Peyer's patch (tissue), 4 donors: Measurements from ENCODE around the gene ATG10. TPM values are rescaled to one million over a fixed set of nuclear protein-coding genes. Genes with fewer than 3 reads are reported as not detected.
"Not testable (repeated sequence)": the region's sequence is repeated elsewhere in the genome, so short reads cannot be mapped to it uniquely, and the experiment has no call there.

Experiments
- DNase-seq, 3 donors: peaks; one replicate each; pipeline ENCODE4 v3.0.0-alpha.2; 2017 to 2019
- H3K27ac ChIP-seq, 4 donors: fragments of 200-600 bp; sonication (generic); one replicate each; pipeline ENCODE4 v1.5.1; 2016 to 2019
- H3K27me3 ChIP-seq, 2 donors: fragments of 200-600 bp; sonication (generic); one replicate each; pipeline ENCODE4 v1.5.1; 2019
- H3K36me3 ChIP-seq, 3 donors: fragments of 200-600 bp; sonication (generic); one replicate each; pipeline ENCODE4 v1.5.1; 2016 to 2019
- H3K4me1 ChIP-seq, 4 donors: fragments of 200-600 bp; sonication (generic); one replicate each; pipeline ENCODE4 v1.5.1; 2016 to 2019
- H3K4me3 ChIP-seq, 4 donors: fragments of 200-600 bp; sonication (generic); 1 replicate in 3 of 4; 2 replicates in 1 of 4; pipeline ENCODE4 v1.5.1; 2016 to 2019; ENCODE audit warnings: mild to moderate bottlenecking in 1 of 4
- H3K9me3 ChIP-seq, 4 donors: fragments of 200-600 bp; sonication (generic); one replicate each; pipeline ENCODE4 v1.5.1; 2016 to 2019; ENCODE audit warnings: mild to moderate bottlenecking in 1 of 4
- CTCF ChIP-seq, 6 experiments: fragments of 450-650 bp in 4 of 6; fragments of 200-600 bp in 2 of 6; sonication (generic) in 1 of 6; IDR thresholded peaks; one replicate each; pipeline ENCODE4 v1.5.1; 2017 to 2019; ENCODE audit warnings: antibody characterized with exemption in 6 of 6, mild to moderate bottlenecking in 3 of 6, moderate library complexity in 1 of 6
- POLR2A ChIP-seq, 2 donors: fragments of 450-650 bp; IDR thresholded peaks; one replicate each; pipeline ENCODE4 v1.5.1; 2017; ENCODE audit warnings: antibody characterized with exemption in 2 of 2, mild to moderate bottlenecking in 2 of 2, moderate library complexity in 2 of 2
- total RNA-seq, 4 donors: library from RNA; depleted of rRNA; stranded (reverse); fragments of >200 nt; gene quantifications; one replicate each; pipeline ENCODE4 v1.1.0, GENCODE V29; 2016

Gene ATG10
- total RNA-seq, 4 donors from 2014 or later = 3.6 to 6.6 (median 4.5) TPM

GRCh38 chr5:82054004-82054710 lies 82.3 kb downstream of the ATG10 start:
- H3K4me3 ChIP-seq = no peak overlapping the region
- H3K9me3 ChIP-seq = no peaks in the 10 kb centered on the region
- no peaks in the 10 kb centered on the region for H3K36me3 ChIP-seq
- TF ChIP-seq POLR2A (IDR thresholded peaks at IDR 0.05) (no peak), CTCF (IDR thresholded peaks at IDR 0.05) (no peak)
- no peaks in the 10 kb centered on the region for H3K27me3 ChIP-seq
- DNase-seq = no peak
- no peak overlapping the region for H3K27ac ChIP-seq
- no peaks in the 10 kb centered on the region for H3K4me1 ChIP-seq

- no peak overlapping the region for H3K4me3 ChIP-seq
- DNase-seq = no peak
- no peak overlapping the region for H3K27ac ChIP-seq
- no peaks in the 10 kb centered on the region for H3K27me3 ChIP-seq
- no peaks in the 10 kb centered on the region for H3K36me3 ChIP-seq
- no peaks in the 10 kb centered on the region for H3K9me3 ChIP-seq
- TF ChIP-seq CTCF (IDR thresholded peaks at IDR 0.05) (no peak), POLR2A (IDR thresholded peaks at IDR 0.05) (no peak)
- H3K4me1 ChIP-seq = no peaks in the 10 kb centered on the region
Observed at GRCh38 chr5:82057051-82057450, 85.2 kb downstream of the ATG10 start.

DNA sequence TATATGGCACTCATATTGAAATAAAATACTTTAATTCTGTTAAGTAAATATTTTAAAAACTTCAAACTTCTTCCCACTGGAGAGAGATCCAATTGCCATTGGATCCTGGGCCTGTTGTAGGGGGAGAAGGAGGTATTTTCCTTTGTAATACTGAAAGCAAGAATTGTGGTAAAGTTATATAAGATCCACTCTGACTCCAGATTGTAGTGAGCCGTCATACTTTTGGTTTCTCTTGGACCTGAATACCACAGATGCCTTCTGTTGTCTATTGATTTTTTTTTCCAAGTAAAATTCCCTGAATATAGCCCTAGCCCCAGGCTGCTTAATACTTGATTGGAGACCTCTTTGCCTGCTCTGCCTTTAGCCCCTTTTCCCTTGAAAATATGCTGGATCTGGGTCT lies 86.9 kb downstream of the ATG10 start:
- no peak for DNase-seq
- H3K4me3 ChIP-seq = no peak overlapping the region
- TF ChIP-seq CTCF (IDR thresholded peaks at IDR 0.05) = no peak
- TF ChIP-seq POLR2A (IDR thresholded peaks at IDR 0.05) = no peak
- H3K36me3 ChIP-seq = no peaks in the 10 kb centered on the region
- H3K4me1 ChIP-seq = no peaks in the 10 kb centered on the region
- H3K9me3 ChIP-seq = no peaks in the 10 kb centered on the region
- H3K27me3 ChIP-seq = no peaks in the 10 kb centered on the region
- no peak overlapping the region for H3K27ac ChIP-seq

DNA sequence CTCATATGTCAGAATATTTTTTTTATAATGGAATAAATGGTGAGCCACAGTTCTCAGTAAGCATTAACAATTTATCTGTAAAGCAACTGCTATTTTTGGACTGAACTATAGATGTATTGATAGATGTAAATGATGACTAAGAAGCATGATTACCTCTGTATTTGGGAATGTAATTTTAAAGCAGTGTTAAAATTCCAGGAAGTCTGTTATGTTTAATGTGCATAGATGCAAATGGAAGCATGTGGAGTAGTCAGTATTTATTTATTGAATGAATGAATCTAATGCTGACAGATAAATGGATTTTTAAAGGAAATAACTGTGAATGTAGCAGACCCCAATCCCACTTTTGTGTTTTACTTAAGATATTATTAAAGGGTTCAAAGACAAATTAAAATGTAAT lies 95.0 kb downstream of the ATG10 start:
- no peaks in the 10 kb centered on the region for H3K4me1 ChIP-seq
- no peaks in the 10 kb centered on the region for H3K36me3 ChIP-seq
- no peak overlapping the region for H3K27ac ChIP-seq
- no peak for DNase-seq
- no peak overlapping the region for H3K4me3 ChIP-seq
- H3K27me3 ChIP-seq = no peaks in the 10 kb centered on the region
- TF ChIP-seq POLR2A (IDR thresholded peaks at IDR 0.05) = no peak
- TF ChIP-seq CTCF (IDR thresholded peaks at IDR 0.05) = no peak
- no peaks in the 10 kb centered on the region for H3K9me3 ChIP-seq

GRCh38 chr5:82068042-82068441 lies 96.2 kb downstream of the ATG10 start:
- H3K4me1 ChIP-seq, H3K27me3 ChIP-seq, H3K4me3 ChIP-seq, H3K9me3 ChIP-seq, DNase-seq, H3K36me3 ChIP-seq, H3K27ac ChIP-seq: not testable (repeated sequence)

DNA sequence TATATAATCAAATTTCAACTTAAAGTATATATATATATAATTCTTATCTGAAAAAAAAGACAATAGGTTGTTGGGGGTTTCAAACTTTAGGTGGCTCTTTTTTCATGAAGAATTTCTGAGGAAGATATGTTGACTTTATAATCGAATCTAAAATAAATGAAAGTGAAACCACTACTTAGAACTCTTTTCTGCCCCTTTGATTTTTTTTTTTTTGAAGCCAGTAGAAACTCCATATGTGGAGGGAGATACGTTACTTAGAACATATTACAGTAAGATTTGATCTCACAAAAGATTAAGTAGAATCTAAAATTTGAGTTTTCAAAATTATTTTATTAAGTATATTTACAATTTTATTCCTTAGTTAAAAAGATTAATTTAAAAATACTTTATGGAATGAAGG lies 96.9 kb downstream of the ATG10 start:
- no peaks in the 10 kb centered on the region for H3K4me1 ChIP-seq
- H3K4me3 ChIP-seq = peak overlapping the region in 1 of 4 donors; percentile 3
- no peaks in the 10 kb centered on the region for H3K9me3 ChIP-seq
- no peak for DNase-seq
- TF ChIP-seq POLR2A (IDR thresholded peaks at IDR 0.05) (no peak), CTCF (IDR thresholded peaks at IDR 0.05) (no peak)
- no peaks in the 10 kb centered on the region for H3K27me3 ChIP-seq
- H3K27ac ChIP-seq = no peak overlapping the region
- H3K36me3 ChIP-seq = no peaks in the 10 kb centered on the region
